Breast epithelium (tissue), 3 donors: Measurements from ENCODE around the gene ZNRF3.

Experiments used
- POLR2A ChIP-seq: fragments of 450-650 bp; IDR thresholded peaks from one replicate; pipeline ENCODE4 v1.6.1; 2016; ENCODE audit warnings: antibody characterized with exemption, mild to moderate bottlenecking, moderate library complexity
- TF ChIP-seq, protein P1 (sequence below), 3 donors: fragments of 450-650 bp; IDR thresholded peaks; one replicate each; pipeline ENCODE4 v1.5.1; 2016 to 2017; ENCODE audit warnings: antibody characterized with exemption in 3 of 3, mild to moderate bottlenecking in 3 of 3, moderate library complexity in 3 of 3

DNA sequence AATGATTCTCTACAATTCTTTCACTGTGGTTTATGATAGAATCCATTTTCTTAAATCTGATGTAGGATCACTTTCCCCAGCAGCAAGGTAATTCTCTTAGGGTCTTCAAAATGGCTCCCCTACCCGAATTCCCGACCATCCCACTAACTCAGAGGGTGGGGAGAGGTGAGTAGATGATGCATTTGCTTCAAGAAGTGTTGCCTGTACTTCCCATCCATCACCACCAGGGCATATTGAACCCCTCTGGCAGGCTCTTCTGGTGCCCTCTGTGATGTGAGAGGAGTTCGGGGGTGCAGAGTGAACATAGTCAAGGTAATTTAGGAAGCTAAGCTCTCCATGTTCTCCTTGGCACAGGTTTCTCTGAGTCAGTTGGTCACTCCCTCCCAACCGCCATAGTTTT lies 52.3 kb downstream of the ZNRF3 start:
- TF ChIP-seq, protein P1, sequence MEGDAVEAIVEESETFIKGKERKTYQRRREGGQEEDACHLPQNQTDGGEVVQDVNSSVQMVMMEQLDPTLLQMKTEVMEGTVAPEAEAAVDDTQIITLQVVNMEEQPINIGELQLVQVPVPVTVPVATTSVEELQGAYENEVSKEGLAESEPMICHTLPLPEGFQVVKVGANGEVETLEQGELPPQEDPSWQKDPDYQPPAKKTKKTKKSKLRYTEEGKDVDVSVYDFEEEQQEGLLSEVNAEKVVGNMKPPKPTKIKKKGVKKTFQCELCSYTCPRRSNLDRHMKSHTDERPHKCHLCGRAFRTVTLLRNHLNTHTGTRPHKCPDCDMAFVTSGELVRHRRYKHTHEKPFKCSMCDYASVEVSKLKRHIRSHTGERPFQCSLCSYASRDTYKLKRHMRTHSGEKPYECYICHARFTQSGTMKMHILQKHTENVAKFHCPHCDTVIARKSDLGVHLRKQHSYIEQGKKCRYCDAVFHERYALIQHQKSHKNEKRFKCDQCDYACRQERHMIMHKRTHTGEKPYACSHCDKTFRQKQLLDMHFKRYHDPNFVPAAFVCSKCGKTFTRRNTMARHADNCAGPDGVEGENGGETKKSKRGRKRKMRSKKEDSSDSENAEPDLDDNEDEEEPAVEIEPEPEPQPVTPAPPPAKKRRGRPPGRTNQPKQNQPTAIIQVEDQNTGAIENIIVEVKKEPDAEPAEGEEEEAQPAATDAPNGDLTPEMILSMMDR (IDR thresholded peaks at IDR 0.05) = no peak
- no peak for TF ChIP-seq POLR2A
